HEK293 (cell line): ENCODE measurements around the gene APOL3.

Source experiments
- BCL11A ChIP-seq: fragments of 450-650 bp; formaldehyde crosslinking; IDR thresholded peaks from 2 replicates; pipeline ENCODE4 v1.5.1; 2016; ENCODE audit warnings: low read depth, missing biosample characterization, missing genetic modification characterization
- HOXD13 ChIP-seq: sonication (generic); formaldehyde crosslinking; IDR thresholded peaks from 2 replicates; pipeline ENCODE4 v1.8.0; 2022; ENCODE audit warnings: missing genetic modification reagents, borderline replicate concordance
- KLF9 ChIP-seq: fragments of 450-650 bp; formaldehyde crosslinking; IDR thresholded peaks from 2 replicates; pipeline ENCODE4 v1.5.1; 2016; ENCODE audit warnings: missing biosample characterization, missing genetic modification characterization, low read depth
- ZNF114 ChIP-seq: fragments of 450-650 bp; formaldehyde crosslinking; IDR thresholded peaks from 2 replicates; pipeline ENCODE4 v1.5.0; 2017; ENCODE audit warnings: missing biosample characterization, missing genetic modification characterization
- ZNF19 ChIP-seq: fragments of 450-650 bp; formaldehyde crosslinking; IDR thresholded peaks from 2 replicates; pipeline ENCODE4; 2016; ENCODE audit warnings: missing biosample characterization, missing genetic modification characterization, low read depth
- ZNF658 ChIP-seq: fragments of 450-650 bp; formaldehyde crosslinking; IDR thresholded peaks from 2 replicates; pipeline ENCODE4; 2016; ENCODE audit warnings: missing biosample characterization, missing genetic modification characterization
- ZNF707 ChIP-seq: fragments of 450-650 bp; formaldehyde crosslinking; IDR thresholded peaks from 2 replicates; pipeline ENCODE4 v1.5.1; 2016; ENCODE audit warnings: missing biosample characterization, missing genetic modification characterization
- ZSCAN16 ChIP-seq: fragments of 450-650 bp; formaldehyde crosslinking; IDR thresholded peaks from 2 replicates; pipeline ENCODE4 v1.5.1; 2016; ENCODE audit warnings: missing biosample characterization, missing genetic modification characterization
- TF ChIP-seq, protein P1 (sequence below): fragments of 450-650 bp; formaldehyde crosslinking; IDR thresholded peaks from 2 replicates; pipeline ENCODE4 v1.5.1; 2016; ENCODE audit warnings: missing biosample characterization, missing genetic modification characterization
- TF ChIP-seq, protein P2 (sequence below): fragments of 450-650 bp; formaldehyde crosslinking; IDR thresholded peaks from 2 replicates; pipeline ENCODE4 v1.5.1; 2016; ENCODE audit warnings: missing biosample characterization, missing genetic modification characterization
- TF ChIP-seq, protein P3 (sequence below): fragments of 450-650 bp; formaldehyde crosslinking; IDR thresholded peaks from 2 replicates; pipeline ENCODE4 v1.5.1; 2016; ENCODE audit warnings: missing biosample characterization, missing genetic modification characterization
- TF ChIP-seq, protein P4 (sequence below): fragments of 450-650 bp; formaldehyde crosslinking; IDR thresholded peaks from 2 replicates; pipeline ENCODE4 v1.5.1; 2016; ENCODE audit warnings: missing biosample characterization, missing genetic modification characterization, borderline replicate concordance
- TF ChIP-seq, protein P5 (sequence below): fragments of 450-650 bp; formaldehyde crosslinking; IDR thresholded peaks from 2 replicates; pipeline ENCODE4 v1.5.1; 2016; ENCODE audit warnings: missing biosample characterization, missing genetic modification characterization, borderline replicate concordance

DNA sequence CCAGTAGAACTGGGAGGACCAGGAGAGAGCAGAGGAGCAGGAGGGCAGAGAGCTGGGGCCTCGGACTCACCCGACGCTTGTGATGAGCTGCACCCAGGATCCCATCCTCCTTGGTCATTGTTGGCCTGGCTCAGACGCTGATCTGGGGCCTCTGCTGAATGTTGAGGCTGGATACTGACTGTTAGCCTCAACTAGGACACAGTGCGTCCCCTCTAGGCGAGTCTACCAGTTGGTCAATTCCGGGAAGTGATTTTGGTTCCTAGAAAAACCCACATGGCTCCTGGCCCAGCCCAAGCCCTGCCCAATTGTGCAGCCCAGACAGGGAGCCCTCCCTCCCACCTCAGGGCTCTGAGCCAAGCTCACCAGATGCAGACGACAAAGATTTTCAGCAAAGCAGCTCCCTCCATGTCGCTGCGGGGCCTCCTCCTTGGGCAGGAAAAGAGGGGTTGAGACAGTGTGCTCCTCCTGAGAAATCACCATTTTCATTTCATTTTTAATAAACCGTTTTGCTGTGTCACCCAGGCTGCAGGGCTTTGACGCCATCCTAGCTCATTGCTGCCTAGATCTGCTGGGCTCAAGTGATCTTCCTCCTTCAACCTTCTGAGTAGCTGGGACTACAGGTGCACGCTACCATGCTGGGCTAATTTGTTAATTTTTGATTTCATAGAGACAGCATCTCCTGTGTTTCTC, 41.2 kb upstream of the APOL3 start, which contains the start of gene APOL4:
- TF ChIP-seq ZNF114 (tag by site-specific recombination) (no peak), KLF9 (tag by site-specific recombination) (no peak), ZNF707 (tag by site-specific recombination) (no peak), ZNF658 (no peak), ZNF19 (no peak), HOXD13 (CRISPR knock-in tag) (no peak), BCL11A (no peak), ZSCAN16 (tag by site-specific recombination) (no peak)
- TF ChIP-seq, protein P1, sequence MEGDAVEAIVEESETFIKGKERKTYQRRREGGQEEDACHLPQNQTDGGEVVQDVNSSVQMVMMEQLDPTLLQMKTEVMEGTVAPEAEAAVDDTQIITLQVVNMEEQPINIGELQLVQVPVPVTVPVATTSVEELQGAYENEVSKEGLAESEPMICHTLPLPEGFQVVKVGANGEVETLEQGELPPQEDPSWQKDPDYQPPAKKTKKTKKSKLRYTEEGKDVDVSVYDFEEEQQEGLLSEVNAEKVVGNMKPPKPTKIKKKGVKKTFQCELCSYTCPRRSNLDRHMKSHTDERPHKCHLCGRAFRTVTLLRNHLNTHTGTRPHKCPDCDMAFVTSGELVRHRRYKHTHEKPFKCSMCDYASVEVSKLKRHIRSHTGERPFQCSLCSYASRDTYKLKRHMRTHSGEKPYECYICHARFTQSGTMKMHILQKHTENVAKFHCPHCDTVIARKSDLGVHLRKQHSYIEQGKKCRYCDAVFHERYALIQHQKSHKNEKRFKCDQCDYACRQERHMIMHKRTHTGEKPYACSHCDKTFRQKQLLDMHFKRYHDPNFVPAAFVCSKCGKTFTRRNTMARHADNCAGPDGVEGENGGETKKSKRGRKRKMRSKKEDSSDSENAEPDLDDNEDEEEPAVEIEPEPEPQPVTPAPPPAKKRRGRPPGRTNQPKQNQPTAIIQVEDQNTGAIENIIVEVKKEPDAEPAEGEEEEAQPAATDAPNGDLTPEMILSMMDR (tag by site-specific recombination), result no peak
- TF ChIP-seq, protein P2, sequence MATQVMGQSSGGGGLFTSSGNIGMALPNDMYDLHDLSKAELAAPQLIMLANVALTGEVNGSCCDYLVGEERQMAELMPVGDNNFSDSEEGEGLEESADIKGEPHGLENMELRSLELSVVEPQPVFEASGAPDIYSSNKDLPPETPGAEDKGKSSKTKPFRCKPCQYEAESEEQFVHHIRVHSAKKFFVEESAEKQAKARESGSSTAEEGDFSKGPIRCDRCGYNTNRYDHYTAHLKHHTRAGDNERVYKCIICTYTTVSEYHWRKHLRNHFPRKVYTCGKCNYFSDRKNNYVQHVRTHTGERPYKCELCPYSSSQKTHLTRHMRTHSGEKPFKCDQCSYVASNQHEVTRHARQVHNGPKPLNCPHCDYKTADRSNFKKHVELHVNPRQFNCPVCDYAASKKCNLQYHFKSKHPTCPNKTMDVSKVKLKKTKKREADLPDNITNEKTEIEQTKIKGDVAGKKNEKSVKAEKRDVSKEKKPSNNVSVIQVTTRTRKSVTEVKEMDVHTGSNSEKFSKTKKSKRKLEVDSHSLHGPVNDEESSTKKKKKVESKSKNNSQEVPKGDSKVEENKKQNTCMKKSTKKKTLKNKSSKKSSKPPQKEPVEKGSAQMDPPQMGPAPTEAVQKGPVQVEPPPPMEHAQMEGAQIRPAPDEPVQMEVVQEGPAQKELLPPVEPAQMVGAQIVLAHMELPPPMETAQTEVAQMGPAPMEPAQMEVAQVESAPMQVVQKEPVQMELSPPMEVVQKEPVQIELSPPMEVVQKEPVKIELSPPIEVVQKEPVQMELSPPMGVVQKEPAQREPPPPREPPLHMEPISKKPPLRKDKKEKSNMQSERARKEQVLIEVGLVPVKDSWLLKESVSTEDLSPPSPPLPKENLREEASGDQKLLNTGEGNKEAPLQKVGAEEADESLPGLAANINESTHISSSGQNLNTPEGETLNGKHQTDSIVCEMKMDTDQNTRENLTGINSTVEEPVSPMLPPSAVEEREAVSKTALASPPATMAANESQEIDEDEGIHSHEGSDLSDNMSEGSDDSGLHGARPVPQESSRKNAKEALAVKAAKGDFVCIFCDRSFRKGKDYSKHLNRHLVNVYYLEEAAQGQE (tag by site-specific recombination), result no peak
- TF ChIP-seq, protein P3, sequence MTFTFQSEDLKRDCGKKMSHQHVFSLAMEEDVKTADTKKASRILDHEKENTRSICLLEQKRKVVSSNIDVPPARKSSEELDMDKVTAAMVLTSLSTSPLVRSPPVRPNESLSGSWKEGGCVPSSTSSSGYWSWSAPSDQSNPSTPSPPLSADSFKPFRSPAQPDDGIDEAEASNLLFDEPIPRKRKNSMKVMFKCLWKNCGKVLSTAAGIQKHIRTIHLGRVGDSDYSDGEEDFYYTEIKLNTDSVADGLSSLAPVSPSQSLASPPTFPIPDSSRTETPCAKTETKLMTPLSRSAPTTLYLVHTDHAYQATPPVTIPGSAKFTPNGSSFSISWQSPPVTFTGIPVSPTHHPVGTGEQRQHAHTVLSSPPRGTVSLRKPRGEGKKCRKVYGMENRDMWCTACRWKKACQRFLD (tag by site-specific recombination), result no peak
- TF ChIP-seq, protein P4, sequence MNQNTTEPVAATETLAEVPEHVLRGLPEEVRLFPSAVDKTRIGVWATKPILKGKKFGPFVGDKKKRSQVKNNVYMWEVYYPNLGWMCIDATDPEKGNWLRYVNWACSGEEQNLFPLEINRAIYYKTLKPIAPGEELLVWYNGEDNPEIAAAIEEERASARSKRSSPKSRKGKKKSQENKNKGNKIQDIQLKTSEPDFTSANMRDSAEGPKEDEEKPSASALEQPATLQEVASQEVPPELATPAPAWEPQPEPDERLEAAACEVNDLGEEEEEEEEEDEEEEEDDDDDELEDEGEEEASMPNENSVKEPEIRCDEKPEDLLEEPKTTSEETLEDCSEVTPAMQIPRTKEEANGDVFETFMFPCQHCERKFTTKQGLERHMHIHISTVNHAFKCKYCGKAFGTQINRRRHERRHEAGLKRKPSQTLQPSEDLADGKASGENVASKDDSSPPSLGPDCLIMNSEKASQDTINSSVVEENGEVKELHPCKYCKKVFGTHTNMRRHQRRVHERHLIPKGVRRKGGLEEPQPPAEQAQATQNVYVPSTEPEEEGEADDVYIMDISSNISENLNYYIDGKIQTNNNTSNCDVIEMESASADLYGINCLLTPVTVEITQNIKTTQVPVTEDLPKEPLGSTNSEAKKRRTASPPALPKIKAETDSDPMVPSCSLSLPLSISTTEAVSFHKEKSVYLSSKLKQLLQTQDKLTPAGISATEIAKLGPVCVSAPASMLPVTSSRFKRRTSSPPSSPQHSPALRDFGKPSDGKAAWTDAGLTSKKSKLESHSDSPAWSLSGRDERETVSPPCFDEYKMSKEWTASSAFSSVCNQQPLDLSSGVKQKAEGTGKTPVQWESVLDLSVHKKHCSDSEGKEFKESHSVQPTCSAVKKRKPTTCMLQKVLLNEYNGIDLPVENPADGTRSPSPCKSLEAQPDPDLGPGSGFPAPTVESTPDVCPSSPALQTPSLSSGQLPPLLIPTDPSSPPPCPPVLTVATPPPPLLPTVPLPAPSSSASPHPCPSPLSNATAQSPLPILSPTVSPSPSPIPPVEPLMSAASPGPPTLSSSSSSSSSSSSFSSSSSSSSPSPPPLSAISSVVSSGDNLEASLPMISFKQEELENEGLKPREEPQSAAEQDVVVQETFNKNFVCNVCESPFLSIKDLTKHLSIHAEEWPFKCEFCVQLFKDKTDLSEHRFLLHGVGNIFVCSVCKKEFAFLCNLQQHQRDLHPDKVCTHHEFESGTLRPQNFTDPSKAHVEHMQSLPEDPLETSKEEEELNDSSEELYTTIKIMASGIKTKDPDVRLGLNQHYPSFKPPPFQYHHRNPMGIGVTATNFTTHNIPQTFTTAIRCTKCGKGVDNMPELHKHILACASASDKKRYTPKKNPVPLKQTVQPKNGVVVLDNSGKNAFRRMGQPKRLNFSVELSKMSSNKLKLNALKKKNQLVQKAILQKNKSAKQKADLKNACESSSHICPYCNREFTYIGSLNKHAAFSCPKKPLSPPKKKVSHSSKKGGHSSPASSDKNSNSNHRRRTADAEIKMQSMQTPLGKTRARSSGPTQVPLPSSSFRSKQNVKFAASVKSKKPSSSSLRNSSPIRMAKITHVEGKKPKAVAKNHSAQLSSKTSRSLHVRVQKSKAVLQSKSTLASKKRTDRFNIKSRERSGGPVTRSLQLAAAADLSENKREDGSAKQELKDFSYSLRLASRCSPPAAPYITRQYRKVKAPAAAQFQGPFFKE, result no peak
- TF ChIP-seq, protein P5, sequence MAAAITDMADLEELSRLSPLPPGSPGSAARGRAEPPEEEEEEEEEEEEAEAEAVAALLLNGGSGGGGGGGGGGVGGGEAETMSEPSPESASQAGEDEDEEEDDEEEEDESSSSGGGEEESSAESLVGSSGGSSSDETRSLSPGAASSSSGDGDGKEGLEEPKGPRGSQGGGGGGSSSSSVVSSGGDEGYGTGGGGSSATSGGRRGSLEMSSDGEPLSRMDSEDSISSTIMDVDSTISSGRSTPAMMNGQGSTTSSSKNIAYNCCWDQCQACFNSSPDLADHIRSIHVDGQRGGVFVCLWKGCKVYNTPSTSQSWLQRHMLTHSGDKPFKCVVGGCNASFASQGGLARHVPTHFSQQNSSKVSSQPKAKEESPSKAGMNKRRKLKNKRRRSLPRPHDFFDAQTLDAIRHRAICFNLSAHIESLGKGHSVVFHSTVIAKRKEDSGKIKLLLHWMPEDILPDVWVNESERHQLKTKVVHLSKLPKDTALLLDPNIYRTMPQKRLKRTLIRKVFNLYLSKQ, result no peak
